Measurements from ENCODE around the gene ERG. TPM values are rescaled to one million over a fixed set of nuclear protein-coding genes. Genes with fewer than 3 reads are reported as not detected.
A peak's percentile ranks its signal among the peaks of the same experiment; 100 is the strongest.

The ERG gene
- total RNA-seq, 1 donor from 2014 or later, result 28.5 TPM

DNA sequence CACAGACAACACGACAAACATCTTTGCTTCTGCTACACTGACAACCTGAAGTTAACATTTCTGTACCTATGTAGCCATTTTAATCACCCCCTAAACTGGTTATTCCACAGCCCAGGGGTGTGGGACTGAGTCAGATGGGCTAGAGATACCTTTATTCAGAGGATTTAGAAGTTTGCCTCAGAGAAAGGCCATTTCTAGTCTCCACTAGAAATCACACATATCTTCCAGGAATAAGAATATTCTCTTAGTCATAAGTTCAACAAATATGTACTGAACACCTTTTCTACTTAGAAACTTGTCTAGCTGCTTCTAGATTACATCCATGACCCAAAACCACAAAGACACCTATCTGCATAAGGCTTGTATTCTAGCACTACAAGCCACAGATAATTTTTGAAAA is 38.8 kb downstream of the ERG start:
- H3K4me1 ChIP-seq, result peaks cover 22 to 67% of the 10 kb centered on the region in 2 donors
- DNase-seq (ENCODE audit: low spot score in 2 of 2), result no peak
- H3K9me3 ChIP-seq, result no peaks in the 10 kb centered on the region
- H3K4me3 ChIP-seq, result no peak overlapping the region
- TF ChIP-seq, protein P1, sequence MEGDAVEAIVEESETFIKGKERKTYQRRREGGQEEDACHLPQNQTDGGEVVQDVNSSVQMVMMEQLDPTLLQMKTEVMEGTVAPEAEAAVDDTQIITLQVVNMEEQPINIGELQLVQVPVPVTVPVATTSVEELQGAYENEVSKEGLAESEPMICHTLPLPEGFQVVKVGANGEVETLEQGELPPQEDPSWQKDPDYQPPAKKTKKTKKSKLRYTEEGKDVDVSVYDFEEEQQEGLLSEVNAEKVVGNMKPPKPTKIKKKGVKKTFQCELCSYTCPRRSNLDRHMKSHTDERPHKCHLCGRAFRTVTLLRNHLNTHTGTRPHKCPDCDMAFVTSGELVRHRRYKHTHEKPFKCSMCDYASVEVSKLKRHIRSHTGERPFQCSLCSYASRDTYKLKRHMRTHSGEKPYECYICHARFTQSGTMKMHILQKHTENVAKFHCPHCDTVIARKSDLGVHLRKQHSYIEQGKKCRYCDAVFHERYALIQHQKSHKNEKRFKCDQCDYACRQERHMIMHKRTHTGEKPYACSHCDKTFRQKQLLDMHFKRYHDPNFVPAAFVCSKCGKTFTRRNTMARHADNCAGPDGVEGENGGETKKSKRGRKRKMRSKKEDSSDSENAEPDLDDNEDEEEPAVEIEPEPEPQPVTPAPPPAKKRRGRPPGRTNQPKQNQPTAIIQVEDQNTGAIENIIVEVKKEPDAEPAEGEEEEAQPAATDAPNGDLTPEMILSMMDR (IDR thresholded peaks at IDR 0.05), result no peak
- intact Hi-C loops (cut with DNase I), result loop anchor here (5.0 kb wide), 1 partner anchor 1192 kb away; the partner anchor contains the start of gene VPS26C
- H3K27me3 ChIP-seq, result no peaks in the 10 kb centered on the region
- peak overlapping the region; percentile 77 to 94 for H3K27ac ChIP-seq
- no peaks in the 10 kb centered on the region for H3K36me3 ChIP-seq

- peak overlapping the region; percentile 77 to 94 for H3K27ac ChIP-seq
- H3K9me3 ChIP-seq, result no peaks in the 10 kb centered on the region
- TF ChIP-seq, protein P1 (IDR thresholded peaks at IDR 0.05), result no peak
- no peak overlapping the region for H3K4me3 ChIP-seq
- H3K36me3 ChIP-seq, result no peaks in the 10 kb centered on the region
- peaks cover 17 to 64% of the 10 kb centered on the region in 2 donors for H3K4me1 ChIP-seq
- intact Hi-C loops (cut with DNase I), result loop anchor here (2.0 to 5.0 kb wide), 2 partner anchors 15 to 1188 kb away; partner anchors contain the start of gene VPS26C
- no peaks in the 10 kb centered on the region for H3K27me3 ChIP-seq
- no peak for DNase-seq (ENCODE audit: low spot score in 2 of 2)
These were observed 42.9 kb downstream of the ERG start for GRCh38 chr21:38455403-38455802.

- TF ChIP-seq, protein P1 (IDR thresholded peaks at IDR 0.05), result no peak
- Histone ChIP-seq H3K4me1 (peaks cover 14 to 58% of the 10 kb centered on the region in 2 donors), H3K27ac (peak overlapping the region; percentile 77 to 94), H3K27me3 (no peaks in the 10 kb centered on the region), H3K9me3 (no peaks in the 10 kb centered on the region), H3K4me3 (no peak overlapping the region), H3K36me3 (no peaks in the 10 kb centered on the region)
- no peak for DNase-seq (ENCODE audit: low spot score in 2 of 2)
- intact Hi-C loops (cut with DNase I), result loop anchor here (2.0 to 5.0 kb wide), 2 partner anchors 14 to 1187 kb away; partner anchors contain the start of gene VPS26C
These were observed 43.6 kb downstream of the ERG start for GRCh38 chr21:38454702-38455101.

DNA sequence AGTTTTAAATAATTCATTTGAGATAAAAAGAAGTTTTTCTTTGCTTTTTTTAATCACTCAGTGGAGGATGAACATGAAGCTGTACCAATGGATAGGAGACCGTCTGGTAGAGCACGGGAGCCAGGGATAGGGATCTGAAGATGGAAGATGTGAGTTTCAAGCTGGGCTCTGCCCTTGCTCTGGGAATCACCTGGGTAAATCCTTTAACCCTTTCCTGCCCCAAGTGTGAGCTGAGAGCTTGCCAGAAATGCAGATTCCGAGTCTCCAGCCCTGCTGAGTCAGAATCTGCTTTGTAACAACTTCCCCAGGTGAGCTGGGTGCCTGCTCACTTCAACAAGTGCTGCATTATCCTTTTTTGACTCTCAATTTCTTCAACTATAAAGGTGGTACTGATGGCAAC is 44.1 kb downstream of the ERG start:
- TF ChIP-seq, protein P1 (IDR thresholded peaks at IDR 0.05), result no peak
- Histone ChIP-seq H3K27ac (peak overlapping the region; percentile 77 to 94), H3K4me1 (peaks cover 9 to 53% of the 10 kb centered on the region in 2 donors), H3K9me3 (no peaks in the 10 kb centered on the region), H3K4me3 (no peak overlapping the region), H3K36me3 (no peaks in the 10 kb centered on the region), H3K27me3 (no peaks in the 10 kb centered on the region)
- DNase-seq (ENCODE audit: low spot score in 2 of 2), result no peak
- intact Hi-C loops (cut with DNase I), result loop anchor here (2.0 kb wide), 1 partner anchor 13 kb away; no protein-coding TSS in a partner anchor

GRCh38 chr21:38448671-38449385 is 49.4 kb downstream of the ERG start:
- intact Hi-C loops (cut with DNase I), result no loop called here
- H3K9me3 ChIP-seq, result no peaks in the 10 kb centered on the region
- no peak for DNase-seq (ENCODE audit: low spot score in 2 of 2)
- H3K36me3 ChIP-seq, result no peaks in the 10 kb centered on the region
- H3K4me1 ChIP-seq, result peaks cover 9 to 53% of the 10 kb centered on the region in 2 donors
- TF ChIP-seq, protein P1 (IDR thresholded peaks at IDR 0.05), result no peak
- no peaks in the 10 kb centered on the region for H3K27me3 ChIP-seq
- H3K27ac ChIP-seq, result peak overlapping the region; percentile 88 to 92
- no peak overlapping the region for H3K4me3 ChIP-seq

Measured in ascending aorta (tissue), 2 donors.